ENCODE results near the gene NKTR.

Gene NKTR

DNA sequence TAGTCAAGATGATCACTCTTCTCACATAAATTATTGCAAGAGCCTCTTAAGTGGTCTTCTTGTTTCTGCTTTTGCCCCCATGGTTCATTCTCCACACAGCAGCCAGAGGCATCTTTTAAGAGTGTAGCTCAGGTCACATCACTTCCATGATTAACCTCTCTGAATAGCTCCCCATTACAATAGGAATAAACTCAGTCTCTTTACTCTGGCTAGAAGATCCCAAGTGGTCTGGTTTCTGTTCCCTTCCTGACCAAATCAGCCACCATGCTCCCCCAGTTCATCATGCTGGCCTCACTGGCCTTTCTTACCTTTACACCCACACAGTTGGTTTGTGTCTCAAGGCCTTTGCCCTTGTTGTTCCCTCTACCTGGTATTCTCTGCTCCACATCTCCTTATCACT lies 93.9 kb downstream of the NKTR start:
- DNase-seq (ENCODE audit: low read depth in 2 of 2), result no peak

- DNase-seq (ENCODE audit: low read depth in 2 of 2), result no peak
These were observed 96.1 kb downstream of the NKTR start for GRCh38 chr3:42696356-42697288.

DNA sequence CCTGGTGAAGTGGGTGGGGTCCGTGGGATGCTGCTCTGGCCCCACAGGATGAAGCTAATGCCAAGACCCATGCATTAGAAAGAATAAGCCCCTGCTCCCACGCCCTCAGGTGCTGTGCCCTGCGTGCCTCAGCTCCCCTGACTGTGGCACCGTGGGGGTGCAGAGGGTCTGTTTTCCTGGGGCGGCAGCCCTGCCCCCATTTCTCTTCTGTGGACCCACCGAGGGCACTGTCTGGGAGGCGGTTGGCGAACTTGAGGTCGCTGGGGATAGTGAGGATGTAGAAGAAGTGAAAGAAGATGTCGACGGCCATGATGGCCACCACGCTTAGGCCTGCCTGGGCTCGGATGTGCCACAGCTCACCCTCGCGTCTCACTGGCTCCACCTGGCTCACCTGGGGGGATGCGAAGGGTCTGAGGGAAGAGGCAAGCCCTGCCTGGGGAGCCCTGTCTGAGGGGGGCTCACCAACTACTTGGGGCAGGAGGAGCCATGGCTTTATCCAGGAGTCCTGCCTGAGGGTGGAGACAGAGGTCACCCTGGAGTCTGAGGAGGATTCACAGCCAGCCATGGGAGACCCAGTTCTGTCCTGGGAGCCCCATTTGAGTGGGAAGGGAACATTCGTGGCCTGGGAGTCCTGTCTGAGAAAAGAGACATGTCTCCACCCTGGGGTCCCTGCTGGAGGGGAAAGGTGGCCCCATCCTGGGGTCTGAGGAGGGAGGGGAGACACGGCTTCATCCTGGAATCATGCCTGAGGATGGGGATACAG lies 97.0 kb downstream of the NKTR start:
- DNase-seq (ENCODE audit: low read depth in 2 of 2), result no peak
